HFF-Myc (cell line): ENCODE measurements around the gene TRIM68.
A peak's percentile ranks its signal among the peaks of the same experiment; 100 is the strongest.

Experiments used
- DNase-seq: peaks from one replicate; pipeline ENCODE4 v3.0.0-alpha.2; 2011; ENCODE audit warnings: low read depth; ENCODE audit errors: extremely low read depth
- H3K4me3 ChIP-seq: replicated peaks from 2 replicates; pipeline ENCODE4 v1.5.1; 2011; ENCODE audit warnings: low read depth, mild to moderate bottlenecking, control low read depth, low read length
- CTCF ChIP-seq: IDR thresholded peaks from 2 replicates; pipeline ENCODE4 v1.5.1; 2012; ENCODE audit warnings: mild to moderate bottlenecking, low read depth, low read length, control low read depth; ENCODE audit errors: missing control alignments

The TRIM68 gene

GRCh38 chr11:4626207-4627099, 18.4 kb upstream of the TRIM68 start:
- no peak overlapping the region for H3K4me3 ChIP-seq
- peak; percentile 70 for DNase-seq
- TF ChIP-seq CTCF = peak; percentile 58

- no peak for DNase-seq
- H3K4me3 ChIP-seq = no peak overlapping the region
- no peak for TF ChIP-seq CTCF
Observed at GRCh38 chr11:4619514-4619913, 11.5 kb upstream of the TRIM68 start.

GRCh38 chr11:4615856-4616444, 7.9 kb upstream of the TRIM68 start:
- no peak overlapping the region for H3K4me3 ChIP-seq
- no peak for TF ChIP-seq CTCF
- DNase-seq = no peak

- no peak overlapping the region for H3K4me3 ChIP-seq
- no peak for DNase-seq
- no peak for TF ChIP-seq CTCF
Observed at GRCh38 chr11:4611986-4612385, 4.0 kb upstream of the TRIM68 start.

GRCh38 chr11:4610258-4610935, 2.4 kb upstream of the TRIM68 start:
- H3K4me3 ChIP-seq = no peak overlapping the region
- TF ChIP-seq CTCF = no peak
- DNase-seq = no peak

- H3K4me3 ChIP-seq = peak overlapping the region; percentile 61
- no peak for TF ChIP-seq CTCF
- DNase-seq = no peak
Observed at GRCh38 chr11:4607096-4607495, 935 bp downstream of the TRIM68 start.
